HG03354 (cell line): ENCODE measurements around the gene RAPGEF2.

Experiments
- ATAC-seq: cut with Tn5 transposase; IDR thresholded peaks from one replicate; pipeline ENCODE4 v1.9.1; 2021; ENCODE audit warnings: mild to moderate bottlenecking; ENCODE audit not compliant: unreplicated experiment, poor library complexity, severe bottlenecking

RAPGEF2 gene

DNA sequence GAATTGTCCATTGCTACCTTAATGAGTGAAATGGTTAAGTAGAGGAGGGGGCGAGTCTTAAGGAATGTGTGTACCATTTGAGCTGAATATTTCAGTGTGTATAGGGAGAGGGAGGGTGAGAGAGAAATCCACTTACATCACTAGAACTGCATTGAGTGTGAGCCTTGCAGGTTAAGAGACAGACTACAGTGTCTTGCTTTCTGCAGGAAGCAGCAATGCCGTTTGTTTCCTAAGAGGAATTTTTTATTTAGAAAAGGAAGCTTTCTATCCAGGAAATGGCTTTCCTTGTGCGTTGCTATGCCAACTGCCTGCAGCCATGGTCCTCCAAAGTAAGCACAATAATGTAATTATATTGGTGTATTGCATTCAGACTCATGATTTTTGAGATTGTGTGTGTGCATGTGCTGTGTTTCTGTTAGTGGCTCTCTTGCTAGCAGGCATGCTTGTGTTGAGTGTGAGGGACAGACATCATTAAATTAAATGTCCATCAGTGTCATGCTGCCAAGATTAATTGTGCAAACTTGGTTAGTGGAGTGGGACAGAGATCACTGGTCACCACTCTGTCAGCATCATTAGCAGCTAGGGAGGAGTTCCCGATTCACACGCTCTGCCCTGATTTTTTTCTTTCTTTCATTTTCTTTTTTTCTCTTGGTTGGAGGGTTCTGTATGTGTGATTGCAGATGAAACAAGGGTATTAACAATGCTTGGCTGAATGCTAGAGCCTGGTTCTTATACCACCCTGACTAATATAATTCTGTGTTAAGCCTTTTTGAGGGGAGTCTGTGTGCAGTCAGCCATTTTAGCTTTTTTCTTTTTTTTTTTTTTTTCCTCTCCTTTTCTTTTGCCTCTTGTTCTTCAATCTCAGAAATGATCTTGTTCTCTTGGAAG lies 164.3 kb downstream of the RAPGEF2 start:
- peak; percentile 58 for ATAC-seq

DNA sequence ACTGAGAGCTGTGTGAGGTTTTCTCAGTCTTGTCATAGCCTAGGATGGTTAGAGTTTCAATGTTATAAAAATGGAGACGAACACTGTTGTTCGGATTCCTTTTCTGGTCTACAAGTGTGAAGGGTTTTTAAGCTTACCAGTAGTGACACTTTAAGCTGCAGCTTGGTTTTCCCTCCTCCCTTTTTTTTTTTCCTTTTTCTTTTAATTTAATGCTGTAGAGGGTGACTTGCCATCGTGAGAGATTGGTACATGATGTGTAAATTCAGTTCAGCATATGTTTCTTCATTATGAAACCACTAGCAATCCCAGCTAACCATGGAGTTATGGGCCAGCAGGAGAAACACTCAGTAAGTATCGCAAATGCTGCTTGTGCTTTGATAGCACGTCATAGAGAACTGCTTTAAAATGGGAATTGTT lies 165.0 kb downstream of the RAPGEF2 start:
- ATAC-seq, result no peak

DNA sequence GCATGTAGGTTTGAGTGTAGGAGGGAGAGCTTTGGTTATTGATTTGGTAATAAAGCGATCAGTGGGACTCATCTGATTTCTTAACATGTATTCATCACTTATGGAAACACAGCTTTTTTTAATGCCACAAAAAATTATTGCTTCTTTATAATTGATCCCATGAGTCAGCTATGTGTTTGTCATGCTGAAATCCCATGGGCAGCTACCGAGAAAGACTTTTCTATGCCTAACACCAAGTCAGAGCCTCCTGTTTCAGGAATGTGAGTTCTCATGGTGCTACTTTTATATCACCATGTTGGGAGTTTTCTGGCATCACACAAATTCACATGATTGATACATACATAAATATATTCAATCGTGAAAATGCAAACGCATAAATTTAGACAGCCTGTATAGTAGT lies 165.7 kb downstream of the RAPGEF2 start:
- ATAC-seq, result no peak

DNA sequence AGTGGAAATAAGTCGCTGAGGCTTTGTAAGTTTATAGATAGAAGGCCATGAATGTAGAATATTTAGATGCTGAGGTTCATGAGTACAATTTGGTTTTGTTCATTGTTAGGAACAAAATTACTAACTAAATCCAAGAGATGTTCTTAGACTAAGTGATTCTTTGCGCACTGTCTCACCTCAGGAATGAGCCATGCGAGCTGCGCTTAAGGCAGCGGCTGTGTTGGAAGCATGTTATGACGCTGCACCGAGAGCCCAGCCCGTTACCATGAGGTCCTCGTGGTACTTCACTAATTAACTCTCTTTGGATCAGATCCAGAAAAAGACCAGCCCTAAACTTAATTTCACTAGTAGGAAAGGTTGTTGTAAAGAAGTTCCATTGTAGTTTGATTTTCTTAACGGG lies 166.2 kb downstream of the RAPGEF2 start:
- no peak for ATAC-seq

DNA sequence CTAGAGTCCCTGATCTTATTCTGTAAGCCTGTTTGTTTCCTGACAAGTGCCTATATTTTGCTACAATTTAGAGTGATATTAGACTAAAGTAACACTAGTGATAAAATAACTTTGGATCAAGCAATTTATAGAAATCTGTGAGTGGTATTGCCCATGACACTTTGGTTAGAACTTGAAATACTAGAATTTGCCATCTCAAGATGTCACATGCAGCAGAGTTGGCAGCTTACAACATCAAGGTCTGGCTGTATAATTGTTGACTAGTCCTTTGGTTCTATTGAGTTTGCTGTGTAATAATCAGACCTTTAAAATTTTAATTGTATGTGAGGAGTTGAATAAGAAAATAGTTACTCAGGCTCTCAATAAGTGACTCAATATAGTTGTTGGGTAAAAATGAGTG lies 167.1 kb downstream of the RAPGEF2 start:
- no peak for ATAC-seq

DNA sequence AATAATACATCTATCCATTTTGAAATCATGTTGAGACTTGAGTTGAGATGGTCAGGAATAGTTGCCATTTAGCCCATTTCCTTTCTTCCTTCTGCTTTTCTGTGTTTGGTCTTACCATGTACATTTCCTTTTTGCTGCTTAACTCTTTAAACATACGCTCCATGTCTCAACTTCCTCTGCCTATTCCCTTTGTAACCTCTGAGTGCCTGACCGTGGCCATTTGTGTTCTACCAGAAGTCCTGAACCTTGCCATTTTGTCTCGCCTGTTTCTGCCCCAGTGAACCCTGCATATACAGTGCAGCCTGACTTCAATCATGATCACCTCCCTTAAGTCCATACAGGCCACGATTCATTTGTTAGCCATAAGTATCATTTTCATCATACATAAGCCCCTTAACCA lies 169.0 kb downstream of the RAPGEF2 start:
- ATAC-seq, result no peak

DNA sequence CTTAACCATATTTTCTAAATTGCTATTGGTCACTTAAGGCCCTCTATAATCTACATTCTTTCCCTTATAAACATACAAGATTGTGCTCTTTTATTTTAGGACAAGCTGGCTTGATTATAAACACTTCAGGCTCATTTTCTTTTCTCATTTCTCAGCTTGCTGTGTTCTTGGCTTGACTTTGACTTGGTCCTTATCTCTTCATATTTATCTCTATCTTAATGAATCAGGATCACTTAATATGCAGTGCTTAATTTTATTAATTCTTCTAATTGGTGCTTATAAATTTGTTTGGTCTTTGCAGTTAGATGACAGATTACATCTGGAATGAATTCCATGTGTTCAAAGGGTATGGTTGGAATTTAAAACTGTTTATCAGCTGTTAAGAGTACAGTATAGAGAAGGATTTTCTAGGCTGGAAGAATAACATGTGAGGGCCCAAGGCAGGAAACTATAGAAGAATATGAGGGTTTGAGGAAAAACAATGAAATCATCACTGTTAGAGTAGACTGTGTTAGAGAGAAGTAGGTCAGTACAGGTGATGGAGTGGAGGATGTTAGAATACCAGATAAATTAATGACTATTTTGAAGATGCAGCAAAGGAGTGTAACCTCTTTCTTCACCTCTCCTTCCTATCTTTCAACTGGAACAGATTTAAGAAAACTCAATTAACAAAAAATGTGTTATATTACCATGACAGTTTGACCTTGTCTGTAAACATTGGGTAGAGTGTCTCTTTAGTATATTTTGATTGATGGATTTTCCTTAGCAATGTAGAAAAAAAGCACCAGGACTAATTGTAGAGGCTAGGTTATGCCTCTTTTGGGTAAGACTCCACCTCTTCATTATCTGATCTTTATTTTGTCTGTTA lies 169.6 kb downstream of the RAPGEF2 start:
- ATAC-seq, result no peak

DNA sequence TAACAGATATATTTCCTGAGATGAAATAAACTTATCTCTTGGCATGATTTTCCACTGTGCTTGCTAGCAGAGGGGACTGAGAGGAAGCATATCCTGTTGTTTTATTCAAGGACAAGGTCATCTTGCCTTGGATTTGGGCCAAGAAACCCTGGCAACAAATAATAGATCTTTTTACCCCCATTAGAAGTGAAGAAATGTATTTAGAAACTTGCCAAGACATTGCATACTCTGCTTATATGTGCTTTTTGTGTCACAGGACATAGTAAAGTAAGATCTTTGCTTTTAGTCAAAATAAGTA lies 170.2 kb downstream of the RAPGEF2 start:
- no peak for ATAC-seq

DNA sequence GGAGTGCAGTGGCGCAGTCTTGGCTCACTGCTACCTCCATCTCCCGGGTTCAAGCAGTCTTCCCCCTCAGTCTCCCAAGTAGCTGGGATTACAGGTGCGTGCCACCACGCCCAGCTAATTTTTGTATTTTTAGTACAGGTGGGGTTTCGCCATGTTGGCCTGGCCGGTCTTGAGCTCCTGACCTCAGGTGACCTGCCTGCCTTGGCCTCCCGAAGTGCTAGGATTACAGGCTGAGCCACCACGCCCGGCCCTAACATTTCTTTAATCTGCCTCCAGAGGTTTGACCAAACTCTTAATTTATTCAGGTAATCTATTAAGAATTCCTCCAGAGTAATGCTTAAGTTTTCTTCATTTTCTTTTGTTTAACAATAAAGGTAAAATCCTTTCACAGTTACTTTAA lies 171.0 kb downstream of the RAPGEF2 start:
- ATAC-seq, result no peak

DNA sequence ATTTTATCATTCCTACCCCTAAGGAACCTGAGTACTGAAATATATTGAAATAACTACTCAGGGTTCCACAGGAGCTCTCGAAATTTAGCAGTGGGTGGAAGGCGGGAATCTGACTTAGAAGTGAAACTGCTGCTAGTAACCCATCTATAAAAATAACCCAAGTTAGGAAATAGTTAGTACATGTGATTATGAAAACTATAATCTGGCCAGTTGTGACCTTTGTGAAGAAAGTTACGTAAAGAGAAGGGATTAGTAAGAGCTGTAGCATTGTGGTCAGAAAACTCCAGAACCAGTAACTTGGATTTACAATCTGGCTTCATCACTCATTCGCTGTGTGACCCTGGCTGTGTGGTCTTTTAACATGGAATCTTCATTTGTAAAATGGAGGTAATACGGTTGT lies 175.5 kb downstream of the RAPGEF2 start:
- no peak for ATAC-seq

DNA sequence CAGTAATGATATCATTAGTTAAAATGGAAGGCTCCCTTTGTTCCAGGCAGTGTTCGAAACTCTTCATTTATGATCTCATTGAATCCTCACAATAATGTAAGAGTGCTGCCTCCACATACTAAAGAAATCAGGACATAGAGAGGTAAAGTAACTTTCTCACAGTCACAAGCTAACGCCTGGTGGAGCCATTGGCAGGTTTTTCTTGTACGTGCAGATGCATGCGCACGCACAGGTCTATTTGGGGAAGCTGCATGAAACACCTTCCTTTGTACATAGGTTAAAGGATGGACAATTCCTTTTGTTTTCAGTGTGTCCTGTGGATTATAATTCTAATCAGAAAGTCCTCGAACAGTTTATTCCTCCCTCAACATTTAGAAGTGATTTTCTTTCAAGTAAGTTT lies 176.2 kb downstream of the RAPGEF2 start:
- ATAC-seq, result no peak

DNA sequence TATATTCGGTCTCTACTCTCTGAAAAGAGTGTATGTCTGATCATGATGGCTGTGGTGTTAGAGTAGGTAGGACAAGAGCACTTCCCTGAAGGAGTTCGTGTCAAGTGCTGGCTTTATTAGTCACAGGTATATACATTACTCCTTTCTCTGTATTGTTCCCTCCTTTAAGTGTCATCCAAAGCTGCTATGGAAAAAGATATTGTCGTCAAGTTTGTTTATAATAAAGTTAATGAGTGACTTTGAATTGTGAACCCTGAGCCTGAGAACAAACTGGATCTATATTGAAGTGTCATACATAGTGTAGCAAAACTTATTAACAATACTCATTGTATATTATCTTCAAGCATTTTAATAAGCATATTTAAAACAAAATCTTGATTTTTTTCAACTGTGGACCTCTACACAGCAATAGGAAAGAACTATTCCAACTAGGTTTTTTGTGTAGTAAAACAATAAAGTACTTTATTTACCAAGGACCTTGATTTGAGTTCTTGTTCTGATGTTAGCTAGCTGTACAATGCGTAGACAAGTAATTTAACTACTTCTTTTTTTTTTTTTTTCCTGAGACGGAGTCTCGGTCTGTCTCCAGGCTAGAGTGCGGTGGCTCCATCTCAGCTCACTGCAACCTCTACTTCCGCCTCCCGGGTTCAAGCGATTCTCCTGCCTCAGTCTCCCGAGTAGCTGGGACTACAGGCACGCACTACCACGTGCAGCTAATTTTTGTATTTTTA lies 177.7 kb downstream of the RAPGEF2 start:
- ATAC-seq, result no peak

DNA sequence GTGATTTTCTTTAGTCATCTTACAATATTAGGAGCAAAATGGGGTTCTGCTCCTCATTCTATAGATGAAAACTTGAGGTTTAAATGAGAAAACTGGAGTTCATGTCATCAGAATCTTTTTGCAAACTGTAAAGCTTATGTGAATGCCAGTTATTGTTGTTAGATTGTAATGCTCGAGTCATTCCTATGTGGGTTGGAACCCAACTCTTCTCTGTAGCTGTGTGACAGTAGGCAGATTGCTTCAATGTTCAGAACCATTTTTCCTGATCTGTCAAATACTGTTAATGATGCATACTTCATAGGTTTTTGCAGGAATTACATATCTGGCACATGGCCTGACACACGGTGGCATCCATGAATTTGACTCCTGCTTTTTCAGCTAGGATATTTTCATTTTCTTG lies 178.9 kb downstream of the RAPGEF2 start:
- ATAC-seq, result no peak

DNA sequence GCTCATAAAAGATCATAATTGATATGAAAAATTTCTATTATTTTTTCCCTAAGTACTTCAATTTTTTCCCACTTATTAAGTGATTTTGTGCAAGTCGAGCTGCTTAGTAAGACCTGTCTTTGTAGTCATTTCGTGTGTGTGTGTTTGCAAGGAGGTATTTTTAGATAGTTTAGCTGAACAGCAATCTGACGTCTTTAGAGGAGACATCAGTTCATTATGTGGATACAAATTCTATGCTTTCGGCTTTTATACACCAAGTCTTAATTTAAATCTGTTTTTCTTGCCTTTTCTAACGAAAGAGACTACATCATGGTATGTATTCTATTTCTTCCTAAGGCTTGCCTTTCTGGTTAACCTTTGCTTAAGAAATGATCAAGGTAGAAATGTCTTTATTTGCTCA lies 179.4 kb downstream of the RAPGEF2 start:
- no peak for ATAC-seq

DNA sequence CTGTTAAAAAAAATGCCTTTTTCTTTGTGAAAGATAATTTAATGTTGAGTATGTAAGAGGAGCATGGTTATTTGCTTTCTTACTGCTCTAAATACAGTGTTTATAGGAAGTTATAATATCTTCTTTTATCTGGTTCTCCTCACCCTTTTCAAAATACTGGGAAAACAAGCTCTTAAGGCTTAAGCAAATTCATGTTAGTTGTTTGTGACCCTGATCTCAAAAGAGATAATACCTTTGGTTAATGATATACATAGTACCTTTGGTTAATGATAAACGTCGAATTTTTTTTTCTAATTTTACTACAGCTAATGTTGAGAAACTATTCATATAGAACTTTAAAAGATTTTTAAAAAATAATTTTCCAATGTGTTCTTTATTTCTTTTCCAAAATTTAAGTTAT lies 180.1 kb downstream of the RAPGEF2 start:
- ATAC-seq, result no peak

DNA sequence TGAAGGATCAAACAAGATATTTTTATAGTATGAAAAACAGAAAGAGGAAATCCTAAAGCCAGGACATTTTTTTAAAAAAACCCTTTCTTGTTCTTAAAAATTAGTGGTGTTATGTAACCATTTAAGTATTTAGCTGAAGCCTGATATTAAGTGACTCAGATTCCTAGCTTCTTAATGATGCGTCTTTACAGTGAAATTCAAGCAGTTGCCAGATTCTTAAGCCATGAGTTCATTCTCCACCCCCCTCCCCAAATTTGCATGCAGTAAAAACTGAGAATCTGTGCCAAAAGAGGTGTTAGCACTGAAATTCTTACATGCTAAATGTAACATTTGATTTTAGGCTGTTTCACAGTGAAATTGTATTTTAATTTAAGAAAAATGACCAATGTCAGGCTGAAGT lies 180.8 kb downstream of the RAPGEF2 start:
- ATAC-seq, result no peak

DNA sequence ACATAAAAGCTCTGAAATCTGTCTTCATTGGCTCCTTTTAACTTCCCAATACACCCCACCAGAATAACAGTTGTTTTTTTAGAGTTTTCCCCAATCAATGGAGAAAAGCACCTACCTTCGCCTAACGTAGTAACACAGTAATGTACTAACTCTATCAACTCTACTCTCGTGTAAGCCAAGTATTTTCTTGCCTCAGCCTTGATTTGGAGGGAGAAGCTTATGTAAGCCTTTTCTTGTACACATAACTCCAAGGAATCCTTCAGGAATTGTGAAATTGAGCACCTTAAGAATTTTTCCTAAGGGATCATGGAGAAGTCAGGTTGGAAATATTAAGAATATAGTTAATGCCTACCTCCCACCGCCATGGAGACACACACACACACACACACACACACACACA lies 181.2 kb downstream of the RAPGEF2 start:
- no peak for ATAC-seq

DNA sequence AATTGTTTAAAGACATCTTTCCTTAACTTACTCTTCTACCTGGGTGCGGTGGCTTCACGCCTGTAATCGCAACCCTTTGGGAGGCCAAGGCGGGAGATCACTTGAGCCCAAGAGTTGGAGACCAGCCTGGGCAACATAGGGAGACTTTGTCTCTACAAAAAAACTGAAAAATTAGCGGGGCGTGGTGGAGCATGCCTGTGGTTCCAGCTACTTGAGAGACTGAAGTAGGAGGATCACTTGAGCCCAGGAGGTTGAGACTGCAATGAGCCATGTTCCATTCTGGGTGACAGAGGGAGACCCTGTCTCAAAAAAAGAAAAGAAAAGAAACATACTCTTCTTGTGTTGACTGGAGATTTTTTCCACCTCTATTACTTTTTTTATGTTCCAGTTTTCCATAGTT lies 181.9 kb downstream of the RAPGEF2 start:
- ATAC-seq, result no peak

DNA sequence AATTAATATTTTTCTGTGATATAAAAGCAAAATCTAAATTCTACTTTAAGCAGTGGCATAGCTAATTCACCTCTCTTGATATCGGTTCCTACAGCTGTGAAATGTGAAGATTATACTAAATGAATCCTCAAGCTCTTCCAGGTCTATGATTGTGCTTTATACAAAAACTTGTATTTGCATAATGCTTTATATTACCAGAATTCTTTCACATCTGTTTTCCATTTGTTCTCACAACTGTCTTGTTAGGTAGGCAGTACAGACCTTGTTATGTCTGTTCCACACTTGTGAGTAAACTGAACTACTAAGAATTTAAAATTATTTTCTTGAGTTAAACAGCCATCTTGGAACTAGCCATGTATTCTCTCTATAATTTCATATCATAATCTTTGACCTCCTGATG lies 184.9 kb downstream of the RAPGEF2 start:
- ATAC-seq, result no peak

DNA sequence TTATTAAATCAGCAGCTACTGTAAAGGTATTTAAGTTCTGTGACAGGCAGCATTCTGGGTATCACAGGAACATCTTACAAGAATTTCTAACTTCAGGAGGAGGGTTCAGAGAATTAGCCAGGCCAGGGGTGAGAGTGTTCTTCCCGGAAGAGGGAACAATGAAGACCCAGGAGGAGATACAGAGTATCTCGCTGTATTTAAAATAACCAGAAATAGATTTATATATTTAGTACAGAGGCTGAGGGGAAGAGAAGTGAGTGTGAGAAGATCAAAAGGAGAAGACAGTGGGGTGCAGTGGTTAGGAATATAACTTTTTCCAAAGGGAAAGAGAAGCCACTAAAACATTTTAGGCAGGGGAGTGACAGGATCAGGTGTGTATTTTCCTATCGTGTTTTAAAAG lies 186.8 kb downstream of the RAPGEF2 start:
- ATAC-seq, result no peak
